GM19035 (cell line): Measurements from ENCODE around the gene MPRIP.
A peak's percentile ranks its signal among the peaks of the same experiment; 100 is the strongest.

ENCODE experiments used
- ATAC-seq: cut with Tn5 transposase; IDR thresholded peaks from one replicate; pipeline ENCODE4 v1.9.1; 2021; ENCODE audit not compliant: unreplicated experiment

Gene MPRIP

DNA sequence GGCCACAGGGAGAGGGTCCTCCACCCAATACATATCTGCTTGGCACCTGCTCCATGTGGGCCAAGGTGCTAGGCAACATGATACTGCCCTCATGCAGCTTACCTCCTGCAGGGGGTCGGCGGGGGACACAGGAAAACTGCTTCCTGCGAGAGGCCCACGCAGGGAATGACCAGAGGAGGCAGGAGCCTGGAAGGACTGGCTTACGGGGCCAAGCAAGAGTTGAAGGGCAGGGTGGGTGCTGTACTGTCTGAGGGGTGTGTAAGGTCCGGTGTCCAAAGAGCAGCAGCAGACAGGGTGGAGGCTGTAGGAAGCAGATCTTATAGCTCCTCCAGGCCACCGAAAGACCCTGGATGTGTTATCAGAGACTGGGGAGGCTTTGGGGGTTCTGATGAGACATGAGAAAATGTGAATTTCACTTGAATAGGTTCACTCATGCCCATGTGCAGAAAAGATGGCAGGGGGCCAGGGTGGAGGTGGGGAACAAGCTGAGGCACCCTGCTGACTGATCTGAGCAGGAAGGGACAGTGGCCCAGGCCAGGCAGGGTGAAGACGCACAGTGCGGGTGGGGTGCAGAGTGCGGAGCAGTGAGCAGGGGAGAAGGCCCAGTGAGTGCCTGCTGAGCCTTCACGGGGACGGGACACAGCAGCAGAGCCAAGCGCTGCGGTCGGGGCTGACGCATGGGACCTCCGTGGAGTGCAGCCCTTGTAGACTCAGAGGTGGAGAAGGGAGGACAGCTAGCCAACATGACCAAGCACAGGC lies 186.4 kb downstream of the MPRIP start:
- ATAC-seq: no peak

DNA sequence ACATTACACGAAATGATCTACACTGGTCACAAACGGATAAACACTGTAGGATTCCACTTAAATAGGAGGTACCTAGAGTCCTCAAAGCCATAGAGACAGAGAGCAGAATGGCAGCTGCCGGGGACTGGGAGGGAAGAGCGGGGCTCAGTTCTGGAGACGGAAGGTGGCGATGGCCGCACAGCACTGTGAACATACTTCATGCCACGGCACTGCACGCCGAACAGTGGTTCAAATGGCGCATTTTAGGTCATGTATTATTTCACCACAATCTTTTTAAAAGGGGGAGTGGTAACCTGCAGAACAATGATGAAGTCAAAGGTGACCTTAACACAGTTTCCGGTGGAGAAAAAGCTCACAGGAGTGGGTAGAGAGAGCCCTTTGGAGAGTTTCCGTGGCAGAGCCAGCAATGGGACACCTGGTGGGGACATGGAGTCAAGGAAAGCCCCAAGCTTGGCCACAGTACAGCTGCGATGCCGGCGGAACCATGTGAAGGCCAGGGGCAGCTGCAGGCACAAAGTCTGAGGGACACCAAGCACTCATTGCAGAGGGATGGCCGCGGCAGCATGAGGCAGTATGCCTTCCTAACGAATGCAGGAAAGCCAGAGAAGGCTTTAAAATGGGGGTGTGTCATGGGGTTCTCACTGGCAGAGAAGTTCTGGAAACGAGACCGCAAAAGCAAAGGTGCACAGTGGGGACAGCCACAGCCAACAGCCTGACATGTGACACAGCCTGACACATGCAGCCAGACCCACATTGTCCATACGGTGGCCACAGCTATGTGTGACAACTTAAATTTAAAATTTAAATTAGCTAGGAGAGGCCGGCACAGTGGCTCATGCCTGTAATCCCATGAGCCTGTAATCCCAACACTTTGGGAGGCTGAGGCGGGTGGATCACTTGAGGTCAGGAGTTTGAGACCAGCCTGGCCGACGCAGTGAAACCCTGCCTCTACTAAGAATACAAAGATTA lies 187.4 kb downstream of the MPRIP start:
- ATAC-seq: no peak

DNA sequence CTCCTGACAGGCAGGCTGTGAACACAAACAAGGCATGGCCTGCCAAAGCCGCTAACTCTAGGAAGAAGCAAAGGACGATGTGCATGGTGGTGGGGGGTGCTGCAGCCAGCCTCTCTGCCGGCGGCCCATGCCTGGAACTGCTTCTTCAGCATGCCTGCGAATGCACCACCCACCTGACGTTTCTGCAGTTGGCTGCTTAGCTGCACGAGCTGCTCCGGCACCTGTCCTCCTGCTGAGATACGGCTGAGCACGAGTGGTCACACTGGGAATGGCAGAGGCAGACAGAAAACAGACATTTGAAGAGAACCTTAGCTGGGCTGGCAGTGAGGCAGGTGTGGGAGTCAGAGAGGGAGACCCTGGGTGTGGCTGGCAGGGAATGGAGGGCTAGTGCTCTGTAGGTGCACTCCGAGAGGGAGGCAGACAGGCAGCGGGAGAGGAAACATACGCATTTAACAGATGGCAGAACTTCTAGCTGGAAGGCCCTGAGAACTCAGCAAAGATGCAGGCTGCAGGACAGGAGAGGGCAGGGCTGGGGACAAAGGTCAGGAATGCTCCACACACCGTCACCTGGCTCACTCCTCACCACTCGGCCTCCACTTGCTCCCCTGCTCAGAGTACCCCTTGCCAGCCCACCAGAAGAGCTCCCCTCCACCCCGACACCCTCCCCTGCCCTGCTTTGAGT lies 189.5 kb downstream of the MPRIP start:
- ATAC-seq: no peak

- ATAC-seq: no peak
Observed at GRCh38 chr17:17232303-17232621, 190.0 kb downstream of the MPRIP start.

DNA sequence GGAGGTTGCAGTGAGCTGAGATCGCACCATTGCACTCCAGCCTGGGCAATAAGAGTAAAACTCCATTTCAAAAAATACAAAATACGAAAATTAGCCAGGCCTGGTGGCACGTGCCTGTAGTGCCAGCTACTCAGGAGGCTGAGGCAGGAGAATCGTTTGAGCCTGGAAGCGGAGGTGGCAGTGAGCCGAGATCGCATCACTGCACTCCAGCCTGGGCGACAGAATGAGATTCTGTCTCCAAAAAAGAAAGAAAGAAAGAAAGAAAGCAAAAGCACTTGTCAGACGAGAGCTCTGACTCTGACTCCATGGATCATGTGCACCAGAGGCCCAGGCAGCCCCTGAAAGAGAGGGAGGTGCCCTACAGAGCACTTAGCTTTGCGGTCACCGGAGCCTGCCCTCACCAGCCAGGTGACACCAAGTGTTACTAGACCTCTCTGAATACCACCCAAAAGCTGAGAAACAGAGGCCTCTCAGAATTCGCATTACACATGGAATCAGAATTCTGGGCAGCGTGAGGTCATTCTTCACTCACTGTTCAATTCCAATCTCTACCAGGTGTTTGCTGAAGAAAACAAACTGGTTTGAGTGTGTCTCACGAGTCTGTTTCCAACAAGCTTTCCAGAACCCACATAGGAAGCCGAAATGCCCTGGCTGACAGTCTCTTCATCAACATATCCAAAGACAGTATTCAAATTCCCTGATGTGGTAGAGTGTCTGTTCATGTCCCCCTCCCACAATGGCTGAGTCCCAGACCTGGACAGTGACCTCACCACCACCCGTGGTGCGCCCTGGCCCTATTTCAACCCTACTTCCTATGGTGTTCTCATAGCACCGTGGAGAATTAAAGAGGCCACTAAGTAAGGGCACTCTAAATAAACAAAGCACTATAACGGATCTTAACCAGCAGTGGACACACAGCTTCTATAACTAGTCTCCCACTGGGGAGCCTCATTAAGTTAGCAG lies 193.2 kb downstream of the MPRIP start:
- no peak for ATAC-seq

GRCh38 chr17:17236295-17237025 lies 194.2 kb downstream of the MPRIP start:
- ATAC-seq: peak; percentile 32

DNA sequence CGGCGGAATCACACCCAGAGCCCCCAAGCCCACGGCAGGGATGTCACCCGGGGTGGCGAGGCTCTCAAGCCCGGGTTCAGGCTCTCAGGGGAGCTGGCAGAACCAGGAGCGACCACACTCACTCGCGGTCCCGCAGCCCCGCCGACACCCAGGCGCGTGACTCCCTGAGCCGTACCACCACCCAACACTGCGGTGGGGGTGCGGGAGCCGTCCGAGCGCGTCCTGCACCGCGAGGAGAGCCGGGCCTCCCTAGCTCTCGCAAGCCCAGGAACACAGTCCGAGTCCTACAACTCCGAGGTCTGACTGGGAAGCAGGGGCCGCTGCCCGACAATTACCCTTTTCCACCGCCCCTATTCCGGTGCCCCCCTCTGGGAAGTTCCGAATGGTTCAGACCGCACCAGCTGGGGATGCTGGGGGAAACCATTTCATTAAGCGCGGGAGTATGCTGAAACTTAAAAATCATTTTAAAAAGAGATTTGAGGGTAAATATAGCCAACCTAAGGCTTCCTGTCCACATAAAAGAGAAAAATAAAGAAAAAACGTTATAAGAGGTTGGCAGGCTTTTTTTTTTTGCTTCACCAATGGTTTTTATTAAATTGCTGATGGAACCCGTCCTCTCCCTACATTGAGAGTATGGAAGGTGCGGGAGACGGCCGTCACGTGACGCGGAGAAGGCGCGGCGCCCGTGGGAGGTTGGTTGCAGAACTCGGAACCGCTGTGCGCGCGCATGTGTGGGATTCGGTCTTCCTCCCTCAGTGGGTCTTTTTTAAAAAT lies 195.0 kb downstream of the MPRIP start, which contains the start of gene FLCN:
FLCN (minus strand) TSS at position 143 of the 774 bp plus-strand sequence. CDS start 9,031 bp downstream, outside the sequence.
- ATAC-seq: peak; percentile 83

GRCh38 chr17:17239832-17240231 lies 197.6 kb downstream of the MPRIP start:
- no peak for ATAC-seq

DNA sequence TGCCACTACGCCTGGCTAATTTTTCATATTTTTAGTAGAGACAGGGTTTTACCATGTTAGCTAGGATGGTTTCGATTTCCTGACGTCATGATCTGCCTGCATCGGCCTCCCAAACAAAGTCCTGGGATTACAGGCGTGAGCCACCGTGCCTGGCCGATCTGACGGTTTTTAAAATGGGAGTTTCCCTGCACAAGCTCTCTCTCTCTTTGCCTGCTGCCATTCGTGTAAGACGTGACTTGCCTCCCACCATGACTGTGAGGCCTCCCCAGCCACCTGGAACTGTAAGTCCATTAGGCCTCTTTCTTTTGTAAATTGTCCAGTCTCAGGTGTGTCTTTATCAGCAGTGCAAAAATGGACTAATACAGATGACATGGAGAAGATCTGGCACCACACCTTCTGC lies 199.4 kb downstream of the MPRIP start:
- ATAC-seq: no peak

DNA sequence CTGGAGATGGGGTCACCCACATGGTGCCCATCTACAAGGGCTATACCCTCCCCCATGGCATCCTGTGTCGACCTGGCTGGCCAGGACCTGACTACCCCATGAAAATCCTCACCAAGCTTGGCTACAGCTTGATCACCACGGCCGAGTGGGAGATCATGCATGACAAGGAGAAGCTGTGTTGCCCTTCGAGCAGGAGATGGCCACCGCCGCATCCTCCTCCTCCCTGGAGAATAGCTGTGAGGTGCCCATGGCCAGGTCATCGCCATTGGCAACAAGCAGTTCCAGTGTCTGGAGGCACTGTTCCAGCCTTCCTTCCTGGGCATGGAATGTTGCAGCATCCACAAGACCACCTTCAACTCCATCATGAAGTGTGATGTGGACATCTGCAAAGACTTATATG lies 200.0 kb downstream of the MPRIP start:
- no peak for ATAC-seq
